ENCODE data around the gene ASAP2.

DNA sequence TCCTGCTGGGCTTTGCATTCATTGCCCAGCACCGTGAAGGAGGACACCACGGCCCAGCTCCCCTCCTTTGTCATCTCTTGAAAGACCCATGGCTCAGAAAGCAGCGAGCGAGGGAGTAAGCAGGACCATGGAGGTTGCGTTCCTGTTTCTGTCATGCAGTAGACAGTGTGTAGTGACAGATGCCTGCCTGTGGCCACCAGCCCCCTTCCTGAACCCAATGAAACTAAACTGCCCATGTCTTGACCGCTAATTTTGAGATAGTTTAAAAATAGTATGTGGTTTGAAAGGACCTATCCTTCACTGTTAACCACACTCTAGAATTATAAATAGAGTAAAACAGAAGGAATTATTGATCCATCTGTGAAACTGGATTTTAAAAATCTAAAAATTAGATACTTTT lies 88.2 kb downstream of the ASAP2 start:
- TF ChIP-seq, protein P1, sequence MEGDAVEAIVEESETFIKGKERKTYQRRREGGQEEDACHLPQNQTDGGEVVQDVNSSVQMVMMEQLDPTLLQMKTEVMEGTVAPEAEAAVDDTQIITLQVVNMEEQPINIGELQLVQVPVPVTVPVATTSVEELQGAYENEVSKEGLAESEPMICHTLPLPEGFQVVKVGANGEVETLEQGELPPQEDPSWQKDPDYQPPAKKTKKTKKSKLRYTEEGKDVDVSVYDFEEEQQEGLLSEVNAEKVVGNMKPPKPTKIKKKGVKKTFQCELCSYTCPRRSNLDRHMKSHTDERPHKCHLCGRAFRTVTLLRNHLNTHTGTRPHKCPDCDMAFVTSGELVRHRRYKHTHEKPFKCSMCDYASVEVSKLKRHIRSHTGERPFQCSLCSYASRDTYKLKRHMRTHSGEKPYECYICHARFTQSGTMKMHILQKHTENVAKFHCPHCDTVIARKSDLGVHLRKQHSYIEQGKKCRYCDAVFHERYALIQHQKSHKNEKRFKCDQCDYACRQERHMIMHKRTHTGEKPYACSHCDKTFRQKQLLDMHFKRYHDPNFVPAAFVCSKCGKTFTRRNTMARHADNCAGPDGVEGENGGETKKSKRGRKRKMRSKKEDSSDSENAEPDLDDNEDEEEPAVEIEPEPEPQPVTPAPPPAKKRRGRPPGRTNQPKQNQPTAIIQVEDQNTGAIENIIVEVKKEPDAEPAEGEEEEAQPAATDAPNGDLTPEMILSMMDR (conservative IDR thresholded peaks at IDR 0.05; ENCODE audit: low read length): no peak
- TF ChIP-seq EZH2phosphoT487 (IDR thresholded peaks at IDR 0.05; ENCODE audit: borderline replicate concordance, low read depth, low read length): no peak
